GM21381 (cell line): ENCODE measurements around the gene RTN4IP1.
"Not testable (repeated sequence)": the region's sequence is repeated elsewhere in the genome, so short reads cannot be mapped to it uniquely, and the experiment has no call there.

Experiments
- ATAC-seq: cut with Tn5 transposase; IDR thresholded peaks from one replicate; pipeline ENCODE4 v1.9.1; 2021; ENCODE audit warnings: mild to moderate bottlenecking, moderate library complexity; ENCODE audit not compliant: unreplicated experiment

Gene RTN4IP1

DNA sequence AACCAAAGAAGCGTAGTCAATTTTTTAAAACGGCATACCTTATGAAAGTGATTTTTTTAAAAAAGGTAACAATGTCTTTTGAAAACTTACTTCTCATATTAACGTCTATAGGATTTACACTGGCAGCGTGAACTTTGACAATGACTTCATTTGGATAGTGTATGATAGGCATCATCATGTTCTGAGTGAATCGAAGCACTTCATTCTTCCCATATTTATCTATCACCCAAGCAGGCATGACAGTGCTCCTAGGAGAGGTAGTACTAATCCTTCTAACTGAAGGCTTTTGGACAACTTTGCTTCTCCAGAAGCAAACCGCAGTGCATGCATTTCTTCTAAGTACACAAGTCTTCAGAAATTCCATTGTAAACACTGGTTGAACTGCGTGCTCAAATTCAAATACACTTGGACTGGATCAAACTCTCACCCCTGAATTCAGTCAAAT is 618 bp downstream of the RTN4IP1 start:
- ATAC-seq: peak; percentile 16

GRCh38 chr6:106627760-106628159 is 1.5 kb downstream of the RTN4IP1 start:
- not testable (repeated sequence) for ATAC-seq

GRCh38 chr6:106626485-106626884 is 2.8 kb downstream of the RTN4IP1 start:
- no peak for ATAC-seq

DNA sequence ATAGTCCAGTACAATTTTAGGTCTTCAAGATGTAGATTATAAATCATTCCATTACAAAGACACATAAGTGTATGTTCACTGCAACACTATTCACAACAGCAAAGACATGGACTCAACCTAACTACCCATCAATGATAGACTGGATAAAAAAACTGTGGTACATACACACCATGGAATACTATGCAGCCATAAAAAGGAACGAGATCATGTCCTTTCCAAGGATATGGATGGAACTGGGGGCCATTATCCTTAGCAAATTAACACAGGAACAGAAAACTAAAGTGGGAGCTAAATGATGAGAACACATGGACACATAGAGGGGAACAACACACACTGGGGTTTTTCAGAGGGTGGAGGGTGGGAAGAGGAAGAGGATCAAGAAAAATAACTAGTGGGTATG is 6.3 kb downstream of the RTN4IP1 start:
- no peak for ATAC-seq

DNA sequence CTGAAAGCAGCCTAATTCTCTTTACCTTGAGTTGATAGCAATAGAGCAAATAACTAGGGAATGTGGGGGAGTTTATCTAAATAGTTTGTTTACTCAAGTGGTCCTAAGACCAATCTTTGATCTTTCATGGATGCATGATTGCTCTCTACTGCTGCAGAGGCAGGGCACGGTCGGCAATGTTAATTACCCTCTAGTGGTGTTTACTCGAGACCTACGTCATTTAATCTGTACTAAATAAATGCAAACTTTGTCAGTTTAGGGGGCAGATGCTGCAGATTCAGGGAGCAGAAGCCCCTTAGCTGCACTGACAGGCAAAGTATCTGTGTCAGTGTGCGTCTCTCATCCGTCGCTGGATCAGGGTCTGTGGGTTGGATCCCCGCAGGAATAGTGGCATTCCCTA is 6.9 kb downstream of the RTN4IP1 start:
- no peak for ATAC-seq

DNA sequence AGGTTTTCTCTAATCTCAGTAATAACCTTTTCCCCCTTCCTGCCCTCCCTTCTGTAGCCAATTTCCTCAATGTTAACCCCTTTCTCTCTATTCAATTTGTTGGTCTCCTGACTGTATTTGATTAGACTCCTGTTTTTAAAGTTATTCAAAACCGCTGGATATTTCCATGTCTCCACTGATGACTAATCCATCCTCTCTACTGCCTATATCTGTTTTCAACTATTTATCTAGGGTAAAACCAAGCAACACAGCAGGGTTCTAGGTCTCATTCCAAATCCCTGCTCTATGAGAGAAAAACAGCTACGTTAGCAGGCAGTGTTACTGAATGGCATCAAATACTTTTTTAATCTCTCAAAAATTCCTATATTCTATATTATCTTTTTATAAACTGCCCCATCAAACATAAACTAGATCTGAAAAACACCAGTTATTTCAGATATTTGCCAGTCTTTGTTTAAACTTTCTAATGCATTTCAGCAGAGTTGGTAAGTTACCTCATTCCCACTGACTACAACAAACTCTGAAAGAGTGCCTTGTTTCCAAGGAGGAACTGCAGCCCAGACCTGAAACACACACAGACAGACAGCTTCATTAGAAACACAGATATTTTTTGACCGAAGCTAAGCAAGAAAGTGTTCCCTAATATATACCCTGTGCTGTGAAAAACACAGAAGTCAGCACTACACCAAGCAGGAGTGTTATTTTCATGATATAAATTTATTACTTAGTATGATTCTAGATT is 8.2 kb downstream of the RTN4IP1 start:
- ATAC-seq: no peak

DNA sequence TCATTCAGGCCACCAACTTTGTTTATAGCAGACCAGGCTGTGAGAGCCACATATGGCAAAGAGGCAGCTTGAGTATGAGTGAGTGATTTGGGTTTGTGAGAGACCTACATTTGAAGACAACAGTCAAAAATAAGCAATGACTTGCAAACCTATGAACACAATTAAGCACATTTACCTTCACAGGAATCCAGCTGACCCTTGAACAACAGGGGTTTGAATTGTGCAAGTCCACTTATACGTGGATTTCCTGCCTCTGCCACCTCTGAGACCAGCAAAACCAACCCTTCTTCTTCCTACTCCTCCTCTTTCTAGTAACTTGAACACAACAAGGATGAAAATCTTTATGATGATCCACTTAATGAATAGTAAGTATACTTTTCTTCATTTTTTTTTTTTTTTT is 10.1 kb downstream of the RTN4IP1 start:
- ATAC-seq: no peak

DNA sequence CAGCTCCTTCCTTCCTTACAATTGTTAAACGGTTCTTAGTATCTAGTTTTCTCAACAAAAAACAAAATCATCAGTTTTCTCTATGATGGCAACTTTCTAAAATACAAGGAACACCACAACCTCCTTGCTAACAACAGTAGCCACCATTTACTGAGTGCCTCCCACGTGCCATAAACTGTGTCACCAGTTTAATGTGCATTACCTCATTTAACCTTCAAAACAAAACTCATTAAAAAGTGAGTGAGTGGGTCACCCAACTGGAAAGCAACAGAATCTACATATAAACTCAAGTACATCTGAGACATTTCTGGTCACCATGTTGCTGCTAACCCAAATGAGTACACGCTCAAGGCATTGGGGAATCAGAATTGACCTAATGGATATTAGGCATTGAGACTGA is 11.0 kb downstream of the RTN4IP1 start:
- ATAC-seq: no peak

- ATAC-seq: no peak
Observed at GRCh38 chr6:106617857-106618256, 11.4 kb downstream of the RTN4IP1 start.

DNA sequence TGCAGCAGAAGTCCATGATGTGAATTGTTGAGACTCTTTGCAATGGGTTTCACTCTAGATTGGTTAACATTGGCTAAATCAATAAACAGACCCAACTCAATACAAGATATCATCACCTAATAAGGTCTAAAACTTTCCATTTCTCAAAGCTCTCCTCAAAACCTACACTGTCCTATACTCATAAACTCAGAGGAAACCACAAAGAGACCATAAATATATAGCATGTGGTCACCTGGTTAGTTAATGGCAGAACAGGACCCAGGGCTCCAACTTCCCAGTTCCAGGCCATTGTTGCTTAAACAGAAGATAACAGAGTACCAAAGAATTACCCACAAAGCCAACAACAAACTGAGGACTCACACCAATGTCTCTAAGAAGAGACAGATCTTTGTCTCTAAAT is 12.0 kb downstream of the RTN4IP1 start:
- ATAC-seq: peak; percentile 75

DNA sequence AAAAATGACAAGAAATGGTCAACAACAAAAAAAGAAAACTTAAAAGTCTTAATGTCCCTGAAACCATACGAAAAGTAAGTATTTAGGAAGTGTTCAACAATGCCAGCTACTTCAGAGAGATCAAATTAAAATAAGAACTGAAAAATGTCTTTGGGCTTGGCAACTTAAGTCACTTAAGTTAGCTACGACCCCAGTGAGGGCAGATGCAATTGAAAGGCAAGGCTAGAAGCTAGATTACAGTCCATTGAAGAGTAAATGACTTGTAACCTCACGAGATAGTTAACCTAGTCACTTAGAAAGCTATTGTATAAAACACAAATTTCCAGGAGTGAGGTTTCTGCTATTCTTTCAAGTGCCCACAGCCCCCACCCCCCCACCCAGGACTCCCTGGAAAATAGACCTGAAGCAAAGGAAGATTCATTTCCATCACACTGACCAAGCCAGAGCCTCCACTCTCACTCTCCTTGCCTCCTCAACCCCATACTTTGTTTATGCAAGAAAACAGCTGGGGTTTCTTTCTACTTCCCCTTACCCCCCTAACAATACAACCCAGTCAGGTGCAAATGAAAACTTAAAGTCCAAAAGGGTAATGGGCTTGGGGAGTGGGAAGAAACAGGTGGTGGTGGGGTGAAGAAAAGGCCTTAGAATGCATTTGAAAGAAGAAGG is 14.6 kb downstream of the RTN4IP1 start:
- ATAC-seq: no peak

DNA sequence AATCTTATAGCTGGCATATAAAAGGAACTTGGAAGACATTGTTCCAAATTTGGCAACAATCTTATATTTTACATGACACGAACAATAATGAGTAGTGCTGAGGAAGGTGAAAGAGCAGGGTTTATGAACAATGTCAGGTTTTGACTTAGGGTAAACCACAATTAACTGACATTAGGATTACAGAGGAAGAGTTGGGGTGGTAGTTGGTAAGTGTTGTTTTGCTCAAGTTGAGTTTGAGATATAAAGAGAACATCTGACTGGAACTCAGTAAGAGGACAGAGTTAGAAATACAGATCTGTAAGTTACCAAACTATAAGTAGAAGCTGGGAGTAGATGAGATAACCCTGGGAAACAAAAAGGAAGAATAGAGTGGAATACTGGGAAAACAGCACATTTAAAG is 15.1 kb downstream of the RTN4IP1 start:
- no peak for ATAC-seq

DNA sequence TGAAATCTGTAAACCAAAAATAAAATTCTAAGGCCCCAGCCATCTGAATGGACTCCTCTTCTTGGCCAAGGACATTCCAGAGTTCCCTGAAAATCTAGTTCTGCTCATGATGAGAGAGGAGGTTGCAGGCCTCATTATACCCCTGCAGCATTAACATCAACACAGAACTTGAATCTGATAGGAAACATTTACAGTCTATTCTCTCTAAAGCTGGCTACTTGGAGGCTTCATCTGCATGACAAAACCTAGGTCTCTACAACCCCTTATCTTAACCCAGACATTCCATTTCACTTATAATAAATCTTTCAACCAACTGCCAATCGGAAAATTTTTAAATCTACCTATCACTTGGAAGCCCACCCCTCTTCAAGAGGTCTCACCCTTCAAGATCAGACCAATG is 15.7 kb downstream of the RTN4IP1 start:
- no peak for ATAC-seq

DNA sequence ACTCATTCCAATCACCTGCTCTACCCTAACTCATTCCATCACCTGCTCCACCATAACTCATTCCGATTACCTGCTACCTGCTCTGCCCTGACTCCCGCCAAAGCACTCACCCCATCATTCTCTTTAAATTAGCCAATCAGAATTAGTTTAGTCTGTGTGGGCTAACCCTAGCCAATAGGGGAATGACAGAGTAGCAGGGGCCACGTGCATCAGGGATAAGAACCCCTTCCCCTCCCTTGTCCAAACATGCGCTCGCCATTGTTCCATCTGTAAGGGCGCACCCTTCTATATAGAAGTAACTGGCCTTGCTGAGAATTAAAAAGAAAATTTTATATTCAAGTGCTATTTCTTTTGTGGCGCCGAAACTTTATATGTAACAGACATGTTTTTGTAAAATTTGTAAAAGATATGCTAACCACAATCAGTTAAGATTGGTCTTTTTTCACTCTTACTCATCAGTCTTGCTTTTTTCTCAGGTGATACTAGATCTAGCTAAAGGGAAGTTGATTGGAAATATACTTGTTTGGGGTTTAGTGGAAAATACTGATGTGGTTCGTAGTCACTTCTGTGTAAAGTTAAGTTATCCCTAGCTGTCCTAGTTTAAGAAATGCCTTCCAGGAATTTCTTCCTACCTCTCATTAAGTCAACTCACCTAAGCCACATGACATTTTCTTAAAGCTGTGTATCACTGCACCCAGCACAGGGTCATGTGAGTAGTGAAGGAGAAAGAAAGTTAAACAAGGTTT is 16.5 kb downstream of the RTN4IP1 start:
- no peak for ATAC-seq

DNA sequence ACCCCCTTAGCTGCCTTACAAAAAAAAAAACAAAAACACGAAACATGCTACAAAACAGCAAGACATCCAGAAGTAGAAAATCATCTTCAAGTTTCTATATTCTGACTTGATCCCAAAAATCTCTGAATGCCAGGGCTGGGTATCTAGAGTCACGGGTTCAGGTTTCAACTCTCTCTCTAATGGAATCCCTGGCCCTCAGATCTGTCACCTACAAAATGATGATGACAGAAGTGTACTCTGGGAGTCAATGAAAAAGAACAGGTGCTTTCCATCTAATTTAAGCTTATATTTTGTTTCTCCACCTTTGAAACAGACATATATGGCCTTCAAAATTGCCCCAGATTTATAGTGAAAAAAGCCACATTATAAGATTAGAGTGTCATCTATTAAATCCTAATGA is 18.3 kb downstream of the RTN4IP1 start:
- no peak for ATAC-seq

DNA sequence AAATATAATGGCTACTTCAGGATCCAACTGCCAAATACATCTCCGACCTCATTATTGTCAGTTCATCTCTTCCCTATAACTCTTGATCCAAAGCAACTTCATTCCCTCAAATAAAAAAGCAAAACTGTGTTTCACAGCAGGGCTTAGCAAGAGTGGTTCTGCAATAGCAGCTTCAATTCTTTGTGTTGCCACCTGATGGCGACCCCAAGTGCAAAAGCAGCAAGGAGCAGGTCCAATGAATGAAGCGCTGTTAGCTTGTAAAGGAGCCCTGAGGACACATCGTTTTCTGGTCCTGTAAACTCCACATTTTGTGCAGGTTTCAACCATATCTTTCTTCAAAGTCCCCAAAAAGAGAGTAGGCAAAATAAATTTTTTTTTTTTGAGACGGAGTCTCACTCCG is 19.6 kb downstream of the RTN4IP1 start:
- no peak for ATAC-seq

GRCh38 chr6:106608080-106608668 is 21.1 kb downstream of the RTN4IP1 start:
- peak; percentile 69 for ATAC-seq

- no peak for ATAC-seq
Observed at GRCh38 chr6:106600329-106600728, 29.0 kb downstream of the RTN4IP1 start.

GRCh38 chr6:106599440-106599839 is 29.9 kb downstream of the RTN4IP1 start:
- ATAC-seq: no peak

DNA sequence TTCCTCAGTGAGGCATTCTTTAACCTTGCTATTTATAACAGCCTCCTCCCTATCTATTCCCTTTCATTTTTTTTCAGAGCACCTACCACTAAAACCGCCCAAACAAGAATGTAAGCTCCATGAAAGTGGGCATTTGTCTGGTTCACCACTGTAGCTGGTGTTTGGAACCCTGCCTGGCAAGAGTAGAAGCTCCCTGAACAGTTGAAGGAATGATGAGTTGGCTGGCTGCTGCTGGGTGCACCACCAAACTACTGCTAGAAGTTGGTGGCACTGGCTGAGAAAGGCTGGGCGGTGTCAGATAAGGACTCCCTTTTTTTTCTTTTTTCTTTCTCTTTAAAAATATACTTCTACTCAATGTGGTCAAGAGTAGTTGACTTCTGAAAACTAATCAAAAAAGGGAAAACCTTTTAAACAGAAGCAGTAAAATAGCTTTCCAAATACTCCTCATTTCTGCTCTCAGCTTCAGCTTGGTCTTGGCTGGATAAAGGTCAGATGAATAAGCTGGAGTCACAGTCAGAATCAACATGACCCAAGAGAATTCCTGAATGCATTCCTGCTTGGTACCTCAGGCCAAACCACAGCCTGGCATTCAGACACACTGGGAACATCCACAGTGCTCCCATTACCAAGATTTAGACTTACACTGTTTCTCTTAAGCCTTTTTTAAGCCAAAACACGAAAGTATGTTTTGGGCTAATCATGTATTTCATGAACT is 38.0 kb downstream of the RTN4IP1 start:
- ATAC-seq: no peak

DNA sequence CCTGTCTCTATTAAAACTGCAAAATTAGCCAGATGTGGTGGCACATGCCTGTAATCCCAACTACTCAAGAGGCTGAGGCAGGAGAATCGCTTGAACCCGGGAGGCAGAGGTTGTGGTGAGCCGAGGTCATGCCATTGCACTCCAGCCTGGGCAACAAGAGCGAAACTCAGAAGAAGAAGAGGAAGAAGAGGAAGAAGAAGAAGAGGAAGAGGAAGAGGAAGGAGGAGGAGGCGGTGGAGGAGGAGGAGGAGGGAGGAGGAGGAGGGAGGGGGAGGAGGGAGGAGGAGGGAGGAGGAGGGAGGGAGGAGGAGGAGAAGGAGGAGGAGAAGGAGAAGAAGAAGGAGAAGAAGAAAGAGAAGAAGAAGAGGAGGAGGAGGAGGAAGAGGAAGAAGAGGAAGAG is 40.4 kb downstream of the RTN4IP1 start:
- not testable (repeated sequence) for ATAC-seq
